SK-N-SH (cell line): Measurements from ENCODE around the gene PRKX.

Experiments
- EP300 ChIP-seq, 2 experiments: IDR thresholded peaks; 2 replicates each; pipeline versions ENCODE4 v1.4.0 to v1.6.1; 2012; ENCODE audit warnings: borderline replicate concordance in 1 of 2, low read depth in 1 of 2, low read length in 1 of 2
- IRF3 ChIP-seq: fragments of 150-350 bp; IDR thresholded peaks from 2 replicates; pipeline ENCODE4 v1.6.1; 2016; ENCODE audit warnings: mild to moderate bottlenecking, low read depth, low read length
- MEF2A ChIP-seq: IDR thresholded peaks from 2 replicates; pipeline ENCODE4 v1.4.0; 2012; ENCODE audit warnings: low read depth, borderline replicate concordance
- MXI1 ChIP-seq: IDR thresholded peaks from 2 replicates; pipeline ENCODE4 v1.6.1; 2012; ENCODE audit warnings: mild to moderate bottlenecking, low read depth, low read length, improper control_type of control experiment
- RAD21 ChIP-seq: IDR thresholded peaks from 2 replicates; pipeline ENCODE4 v1.6.1; 2012; ENCODE audit warnings: mild to moderate bottlenecking, low read length
- RCOR1 ChIP-seq: fragments of 150-350 bp; IDR thresholded peaks from 2 replicates; pipeline ENCODE4 v1.6.1; 2017; ENCODE audit warnings: antibody characterized with exemption, low read length
- RFX5 ChIP-seq: IDR thresholded peaks from 2 replicates; pipeline ENCODE4 v1.6.1; 2012; ENCODE audit warnings: mild to moderate bottlenecking, improper control_type of control experiment, low read length
- YY1 ChIP-seq: IDR thresholded peaks from 2 replicates; pipeline ENCODE4 v1.4.0; 2012; ENCODE audit warnings: low read depth, mild to moderate bottlenecking
- TF ChIP-seq, protein P1 (sequence below): fragments of 200-600 bp; sonication (generic); IDR thresholded peaks from 2 replicates; pipeline ENCODE4 v1.6.1; 2017; ENCODE audit warnings: antibody characterized with exemption, mild to moderate bottlenecking, moderate library complexity

DNA sequence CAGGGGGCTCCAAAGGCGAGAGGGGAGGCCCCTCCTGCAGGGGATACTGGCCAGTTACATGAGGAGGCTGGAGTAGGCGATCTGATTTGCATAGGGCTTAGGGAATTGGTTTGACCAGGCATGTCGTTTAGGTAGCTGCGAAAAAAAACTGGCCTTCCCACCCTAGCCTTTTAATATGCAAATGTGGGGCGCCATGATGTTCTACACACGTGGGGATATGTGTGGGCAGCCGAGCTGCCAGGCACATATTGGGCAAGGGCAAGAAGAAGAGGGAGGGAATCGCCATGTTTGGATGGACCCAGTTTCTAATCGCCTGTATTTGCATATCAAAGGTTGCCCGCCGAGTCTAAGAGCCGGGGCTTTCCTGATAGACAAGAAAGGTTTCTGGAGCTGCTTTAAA, 121.3 kb downstream of the PRKX start:
- no peak for TF ChIP-seq RFX5
- no peak for TF ChIP-seq RCOR1
- TF ChIP-seq YY1: no peak
- TF ChIP-seq, protein P1, sequence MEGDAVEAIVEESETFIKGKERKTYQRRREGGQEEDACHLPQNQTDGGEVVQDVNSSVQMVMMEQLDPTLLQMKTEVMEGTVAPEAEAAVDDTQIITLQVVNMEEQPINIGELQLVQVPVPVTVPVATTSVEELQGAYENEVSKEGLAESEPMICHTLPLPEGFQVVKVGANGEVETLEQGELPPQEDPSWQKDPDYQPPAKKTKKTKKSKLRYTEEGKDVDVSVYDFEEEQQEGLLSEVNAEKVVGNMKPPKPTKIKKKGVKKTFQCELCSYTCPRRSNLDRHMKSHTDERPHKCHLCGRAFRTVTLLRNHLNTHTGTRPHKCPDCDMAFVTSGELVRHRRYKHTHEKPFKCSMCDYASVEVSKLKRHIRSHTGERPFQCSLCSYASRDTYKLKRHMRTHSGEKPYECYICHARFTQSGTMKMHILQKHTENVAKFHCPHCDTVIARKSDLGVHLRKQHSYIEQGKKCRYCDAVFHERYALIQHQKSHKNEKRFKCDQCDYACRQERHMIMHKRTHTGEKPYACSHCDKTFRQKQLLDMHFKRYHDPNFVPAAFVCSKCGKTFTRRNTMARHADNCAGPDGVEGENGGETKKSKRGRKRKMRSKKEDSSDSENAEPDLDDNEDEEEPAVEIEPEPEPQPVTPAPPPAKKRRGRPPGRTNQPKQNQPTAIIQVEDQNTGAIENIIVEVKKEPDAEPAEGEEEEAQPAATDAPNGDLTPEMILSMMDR: no peak
- TF ChIP-seq EP300 (IDR thresholded peaks at IDR 0.05; ENCODE audit: borderline replicate concordance in 1 of 2, low read depth in 1 of 2, low read length in 1 of 2): no peak
- no peak for TF ChIP-seq RAD21
- TF ChIP-seq IRF3: no peak
- no peak for TF ChIP-seq MXI1
- TF ChIP-seq MEF2A: no peak
